HL-60 (cell line): ENCODE measurements around the gene SLIT1.

ENCODE experiments used
- DNase-seq, 2 experiments: peaks; one replicate each; pipeline ENCODE4 v3.0.0-alpha.2; 2010 to 2020; ENCODE audit warnings: low read depth in 1 of 2, low spot score in 1 of 2
- H3K27ac ChIP-seq: fragments of 250-450 bp; sonication (Bioruptor Pico); replicated peaks from 2 replicates; pipeline ENCODE4 v1.5.1; 2020; ENCODE audit warnings: mild to moderate bottlenecking, moderate library complexity
- H3K27me3 ChIP-seq: fragments of 250-450 bp; sonication (Bioruptor Pico); 2 replicates; pipeline ENCODE4 v1.5.1; 2021; ENCODE audit warnings: mild to moderate bottlenecking, moderate library complexity; ENCODE audit not compliant: insufficient read depth, poor library complexity, severe bottlenecking
- H3K4me3 ChIP-seq: replicated peaks from 2 replicates; pipeline ENCODE4 v1.5.1; 2011; ENCODE audit warnings: mild to moderate bottlenecking, control low read depth, low read length; ENCODE audit not compliant: insufficient read depth
- GABPA ChIP-seq: IDR thresholded peaks from 2 replicates; pipeline ENCODE4 v1.6.1; 2012; ENCODE audit warnings: low read depth
- POLR2AphosphoS5 ChIP-seq: IDR thresholded peaks from 2 replicates; pipeline ENCODE4 v1.6.1; 2012; ENCODE audit warnings: low read depth
- REST ChIP-seq: IDR thresholded peaks from 2 replicates; pipeline ENCODE4 v1.6.1; 2012; ENCODE audit warnings: low read depth; ENCODE audit not compliant: insufficient replicate concordance
- SPI1 ChIP-seq: IDR thresholded peaks from 2 replicates; pipeline ENCODE4 v1.6.1; 2012; ENCODE audit warnings: low read depth, mild to moderate bottlenecking, borderline replicate concordance
- TF ChIP-seq, protein P1 (sequence below): IDR thresholded peaks from one replicate; pipeline ENCODE4 v1.5.1; 2011; ENCODE audit warnings: low read length, control low read depth, inconsistent platforms; ENCODE audit not compliant: insufficient read depth

The SLIT1 gene

GRCh38 chr10:97217299-97217698 is 31.5 kb upstream of the SLIT1 start:
- DNase-seq: peak in 1 of 2 experiments; percentile 40
- no peak for TF ChIP-seq GABPA
- TF ChIP-seq, protein P1, sequence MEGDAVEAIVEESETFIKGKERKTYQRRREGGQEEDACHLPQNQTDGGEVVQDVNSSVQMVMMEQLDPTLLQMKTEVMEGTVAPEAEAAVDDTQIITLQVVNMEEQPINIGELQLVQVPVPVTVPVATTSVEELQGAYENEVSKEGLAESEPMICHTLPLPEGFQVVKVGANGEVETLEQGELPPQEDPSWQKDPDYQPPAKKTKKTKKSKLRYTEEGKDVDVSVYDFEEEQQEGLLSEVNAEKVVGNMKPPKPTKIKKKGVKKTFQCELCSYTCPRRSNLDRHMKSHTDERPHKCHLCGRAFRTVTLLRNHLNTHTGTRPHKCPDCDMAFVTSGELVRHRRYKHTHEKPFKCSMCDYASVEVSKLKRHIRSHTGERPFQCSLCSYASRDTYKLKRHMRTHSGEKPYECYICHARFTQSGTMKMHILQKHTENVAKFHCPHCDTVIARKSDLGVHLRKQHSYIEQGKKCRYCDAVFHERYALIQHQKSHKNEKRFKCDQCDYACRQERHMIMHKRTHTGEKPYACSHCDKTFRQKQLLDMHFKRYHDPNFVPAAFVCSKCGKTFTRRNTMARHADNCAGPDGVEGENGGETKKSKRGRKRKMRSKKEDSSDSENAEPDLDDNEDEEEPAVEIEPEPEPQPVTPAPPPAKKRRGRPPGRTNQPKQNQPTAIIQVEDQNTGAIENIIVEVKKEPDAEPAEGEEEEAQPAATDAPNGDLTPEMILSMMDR: no peak
- H3K4me3 ChIP-seq: no peak overlapping the region
- H3K27me3 ChIP-seq: no peaks in the 10 kb centered on the region
- H3K27ac ChIP-seq: peak overlapping the region; percentile 42

- Histone ChIP-seq H3K27ac (no peak overlapping the region), H3K27me3 (no peaks in the 10 kb centered on the region), H3K4me3 (no peak overlapping the region)
- no peak for DNase-seq
- TF ChIP-seq POLR2AphosphoS5 (no peak), REST (no peak), SPI1 (no peak), GABPA (no peak)
- TF ChIP-seq, protein P1: no peak
Observed at GRCh38 chr10:97215619-97216260, 30.0 kb upstream of the SLIT1 start.

GRCh38 chr10:97213431-97213830 is 27.7 kb upstream of the SLIT1 start:
- no peak overlapping the region for H3K27ac ChIP-seq
- no peak for TF ChIP-seq SPI1
- TF ChIP-seq POLR2AphosphoS5: no peak
- TF ChIP-seq REST: no peak
- TF ChIP-seq, protein P1: no peak
- TF ChIP-seq GABPA: no peak
- H3K4me3 ChIP-seq: no peak overlapping the region
- no peak for DNase-seq
- no peaks in the 10 kb centered on the region for H3K27me3 ChIP-seq

DNA sequence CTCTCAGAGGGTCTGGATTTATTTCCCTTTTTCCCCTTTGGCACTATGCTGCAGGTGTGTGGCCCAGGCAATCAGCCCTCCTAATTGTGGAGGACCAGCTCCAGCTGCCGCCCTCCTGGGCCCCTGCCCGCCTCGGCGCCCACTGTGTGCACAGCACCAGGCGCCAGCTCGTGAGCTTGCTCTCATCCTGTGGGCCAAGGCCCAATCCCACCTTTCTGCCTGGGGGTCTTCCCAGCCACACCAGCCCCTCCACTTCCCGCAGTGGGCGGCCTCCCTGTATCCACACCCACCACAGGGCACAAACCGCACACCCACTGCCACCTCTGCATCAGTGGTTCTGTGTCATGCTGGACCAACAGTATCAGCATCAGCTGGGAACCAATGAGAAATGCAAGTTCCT is 25.5 kb upstream of the SLIT1 start:
- DNase-seq: no peak
- no peak overlapping the region for H3K27ac ChIP-seq
- no peaks in the 10 kb centered on the region for H3K27me3 ChIP-seq
- no peak overlapping the region for H3K4me3 ChIP-seq
- TF ChIP-seq, protein P1: no peak
- TF ChIP-seq SPI1 (no peak), GABPA (no peak), REST (no peak), POLR2AphosphoS5 (no peak)
